ENCODE data around the gene RESF1. TPM values are rescaled to one million over a fixed set of nuclear protein-coding genes. Genes with fewer than 3 reads are reported as not detected.

RESF1 gene
- total RNA-seq, 2 donors from 2014 or later = 58.1 to 86.0 TPM

DNA sequence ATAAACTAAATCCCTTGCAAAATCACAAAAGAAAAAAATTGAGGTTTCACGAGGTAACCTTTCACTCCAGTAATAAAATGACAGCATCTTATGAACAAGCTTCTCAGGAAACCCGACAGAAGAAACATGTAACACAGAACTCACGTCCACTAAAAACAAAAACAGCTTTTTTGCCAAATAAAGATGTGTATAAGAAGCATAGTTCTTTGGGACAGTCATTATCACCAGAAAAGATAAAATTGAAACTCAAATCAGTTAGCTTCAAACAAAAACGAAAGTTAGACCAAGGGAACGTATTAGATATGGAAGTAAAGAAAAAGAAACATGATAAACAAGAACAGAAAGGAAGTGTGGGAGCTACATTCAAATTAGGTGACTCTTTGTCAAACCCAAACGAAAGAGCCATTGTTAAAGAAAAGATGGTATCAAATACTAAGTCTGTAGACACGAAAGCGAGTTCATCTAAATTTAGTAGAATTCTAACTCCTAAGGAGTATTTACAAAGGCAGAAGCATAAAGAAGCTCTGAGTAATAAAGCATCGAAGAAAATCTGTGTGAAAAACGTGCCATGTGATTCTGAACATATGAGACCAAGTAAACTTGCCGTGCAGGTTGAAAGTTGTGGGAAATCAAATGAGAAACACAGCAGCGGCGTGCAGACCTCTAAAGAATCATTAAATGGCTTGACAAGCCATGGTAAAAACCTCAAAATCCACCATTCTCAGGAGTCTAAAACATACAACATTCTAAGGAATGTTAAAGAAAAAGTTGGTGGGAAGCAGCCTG, 25.8 kb downstream of the RESF1 start:
- Mint-ChIP-seq H3K27ac (peak overlapping the region; percentile 30 to 71), H3K36me3 (peaks cover 70 to 93% of the 10 kb centered on the region in 2 donors), H3K9me3 (peaks cover 46 to 48% of the 10 kb centered on the region in 2 donors)
- ATAC-seq (peak in 1 of 2 donors; percentile 55), DNase-seq (ENCODE audit: low spot score in 2 of 2) (no peak)

DNA sequence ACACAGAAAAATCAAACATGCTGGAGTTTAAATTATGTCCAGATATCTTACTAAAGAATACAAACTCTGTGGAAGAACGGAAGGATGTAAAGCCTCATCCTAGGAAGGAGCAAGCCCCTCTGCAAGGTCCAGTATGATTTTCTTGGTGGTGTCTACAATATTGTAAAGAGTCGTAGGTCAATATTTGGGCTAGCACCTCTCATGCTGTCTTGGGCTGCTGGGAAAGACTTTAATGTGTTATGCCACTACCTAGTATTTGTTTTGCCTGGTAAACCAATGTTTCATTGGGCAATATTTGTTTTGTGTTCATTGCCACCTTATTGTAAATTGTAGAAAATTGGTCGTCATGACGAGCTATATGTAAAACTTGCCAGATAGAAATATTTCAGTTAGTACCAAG, 26.6 kb downstream of the RESF1 start:
- ATAC-seq (no peak), DNase-seq (ENCODE audit: low spot score in 2 of 2) (no peak)
- Mint-ChIP-seq H3K27ac (peak overlapping the region in 1 of 2 donors; percentile 71), H3K36me3 (peaks cover 76 to 97% of the 10 kb centered on the region in 2 donors), H3K9me3 (peaks cover 48 to 50% of the 10 kb centered on the region in 2 donors)

DNA sequence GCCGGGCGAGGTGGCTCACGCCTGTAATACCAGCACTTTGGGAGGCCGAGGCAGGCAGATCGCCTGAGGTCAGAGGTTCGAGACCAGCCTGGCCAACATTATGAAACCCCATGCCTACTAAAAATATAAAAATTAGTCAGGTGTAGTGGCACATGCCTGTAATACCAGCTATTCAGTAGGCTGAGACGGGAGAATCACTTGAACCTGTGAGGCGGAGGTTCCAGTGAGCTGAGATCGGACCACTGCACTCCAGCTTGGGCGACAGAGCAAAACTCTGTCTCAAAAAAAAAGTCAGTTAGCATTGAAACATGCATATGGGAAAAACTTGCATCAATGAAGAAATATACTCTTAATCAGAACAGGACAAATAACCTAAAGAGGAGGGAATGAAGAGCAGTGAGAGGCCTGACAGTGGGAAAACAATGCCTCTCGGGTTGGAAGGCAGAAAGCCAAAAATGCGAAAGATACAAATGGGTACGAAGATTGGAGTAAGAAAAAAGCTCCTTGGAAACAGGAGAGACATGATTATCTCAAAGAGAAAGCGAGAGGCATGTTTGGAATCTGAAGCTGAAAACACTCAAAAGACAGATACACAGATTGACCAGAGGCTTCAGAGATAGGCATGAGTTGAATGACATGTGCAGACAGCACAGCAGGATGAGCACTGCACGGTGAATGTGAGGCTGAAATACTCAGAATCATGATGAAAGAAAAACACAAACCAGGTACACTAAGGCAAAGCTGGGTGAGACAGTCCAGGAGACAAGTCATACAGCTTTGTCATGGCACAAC, 30.6 kb downstream of the RESF1 start:
- Mint-ChIP-seq H3K9me3 (peaks cover 19 to 28% of the 10 kb centered on the region in 2 donors), H3K36me3 (peaks cover 54 to 76% of the 10 kb centered on the region in 2 donors), H3K27ac (peak overlapping the region; percentile 5 to 74)
- peak; percentile 35 to 65 for ATAC-seq
- no peak for DNase-seq (ENCODE audit: low spot score in 2 of 2)

DNA sequence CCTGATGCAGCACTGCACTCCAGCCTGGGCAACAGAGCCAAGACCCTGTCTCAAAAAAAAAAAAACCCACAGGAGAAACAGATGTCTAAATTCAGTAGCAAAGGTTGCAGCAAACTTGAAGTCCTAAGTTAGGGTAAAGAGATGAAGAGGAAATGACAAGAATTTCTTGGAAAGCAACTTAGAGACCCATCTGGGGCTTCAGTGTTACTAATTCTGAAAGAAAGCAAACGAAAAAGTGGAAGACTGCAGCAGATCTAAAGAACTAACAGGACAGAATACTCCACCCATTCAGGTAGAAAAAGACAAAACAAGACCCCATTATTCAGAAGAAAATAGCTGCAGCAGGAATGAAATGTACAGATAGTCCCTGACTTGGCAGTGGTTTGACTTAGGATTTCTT, 31.9 kb downstream of the RESF1 start:
- H3K9me3 Mint-ChIP-seq = peaks cover 7 to 18% of the 10 kb centered on the region in 2 donors
- peak; percentile 58 to 80 for ATAC-seq
- peak overlapping the region; percentile 74 to 82 for H3K27ac Mint-ChIP-seq
- peaks cover 41 to 62% of the 10 kb centered on the region in 2 donors for H3K36me3 Mint-ChIP-seq
- no peak for DNase-seq (ENCODE audit: low spot score in 2 of 2)

DNA sequence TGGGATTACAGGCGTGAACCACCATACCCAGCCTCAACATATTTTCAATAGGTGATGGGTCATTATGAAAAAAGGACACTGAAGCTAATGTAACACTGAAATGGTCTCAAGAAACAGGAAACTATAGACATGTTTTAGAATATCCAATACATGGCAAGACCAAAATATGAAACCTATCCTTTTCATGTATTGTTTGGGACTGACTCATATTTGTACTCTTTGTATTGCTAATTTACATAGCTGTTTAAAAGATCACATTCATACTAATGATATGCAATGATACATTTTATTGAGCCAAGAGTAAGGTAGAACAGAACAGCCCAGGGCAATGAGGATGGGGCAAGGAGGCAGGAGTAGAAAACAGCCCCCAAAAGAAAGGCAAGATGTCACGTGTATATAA, 32.6 kb downstream of the RESF1 start:
- Mint-ChIP-seq H3K36me3 (peaks cover 34 to 55% of the 10 kb centered on the region in 2 donors), H3K27ac (peak overlapping the region; percentile 74 to 82), H3K9me3 (peaks cover 3 to 18% of the 10 kb centered on the region in 2 donors)
- DNase-seq (ENCODE audit: low spot score in 2 of 2) (no peak), ATAC-seq (peak; percentile 68 to 78)

DNA sequence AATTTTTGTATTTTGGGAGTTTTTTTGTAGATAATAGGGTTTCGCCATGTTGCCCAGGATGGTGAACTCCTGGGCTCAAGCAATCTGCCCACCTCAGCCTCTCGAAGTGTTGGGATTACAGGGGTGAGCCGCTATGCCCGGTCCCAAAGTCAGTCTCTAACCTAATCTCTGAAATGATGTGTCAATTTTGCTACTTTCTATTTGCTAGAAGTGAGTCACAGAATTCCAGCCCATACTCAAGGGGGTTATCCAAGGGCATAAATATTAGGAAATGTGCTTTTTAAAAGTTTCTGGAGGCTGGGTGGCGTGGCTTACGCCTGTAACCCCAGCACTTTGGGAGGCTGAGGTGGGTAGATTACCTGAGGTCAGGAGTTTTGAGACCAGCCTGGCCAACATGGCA, 40.5 kb downstream of the RESF1 start:
- Mint-ChIP-seq H3K27ac (no peak overlapping the region), H3K9me3 (peaks cover 0 to 4% of the 10 kb centered on the region in 2 donors), H3K36me3 (peaks cover 10 to 31% of the 10 kb centered on the region in 2 donors)
- DNase-seq (ENCODE audit: low spot score in 2 of 2) = no peak
- no peak for ATAC-seq

DNA sequence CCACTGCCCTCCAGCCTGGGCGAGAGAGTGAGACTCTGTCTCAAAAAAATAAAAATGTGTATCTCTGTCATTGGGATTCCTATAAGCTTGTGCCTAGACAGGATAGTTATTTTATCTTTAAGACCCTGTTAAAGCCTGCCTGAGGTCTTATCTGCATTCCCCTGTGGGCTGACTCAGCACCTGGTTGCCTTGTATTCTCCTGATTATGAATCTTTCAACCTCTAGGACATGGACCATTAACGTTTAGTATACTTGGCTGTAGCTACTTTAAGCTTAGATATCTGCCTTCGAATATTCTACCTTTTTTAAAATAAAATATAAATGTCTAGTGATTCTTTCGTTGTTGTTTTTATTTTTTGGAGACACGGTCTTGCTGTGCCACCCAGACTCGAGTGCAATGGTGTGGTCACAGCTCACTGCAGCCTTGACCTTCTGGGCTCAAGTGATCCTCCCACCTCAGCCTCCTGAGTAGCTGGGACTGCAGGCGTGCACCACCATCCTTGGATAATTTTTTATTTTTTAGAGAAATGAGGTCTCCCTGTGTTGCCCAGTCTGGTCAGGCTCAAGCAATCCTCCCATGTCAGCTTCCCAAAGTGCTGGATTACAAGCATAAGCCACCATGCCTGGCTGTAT, 41.3 kb downstream of the RESF1 start:
- DNase-seq (ENCODE audit: low spot score in 2 of 2) (no peak), ATAC-seq (no peak)
- Mint-ChIP-seq H3K9me3 (peaks cover 0 to 4% of the 10 kb centered on the region in 2 donors), H3K27ac (peak overlapping the region in 1 of 2 donors; percentile 44), H3K36me3 (peaks cover 10 to 31% of the 10 kb centered on the region in 2 donors)

DNA sequence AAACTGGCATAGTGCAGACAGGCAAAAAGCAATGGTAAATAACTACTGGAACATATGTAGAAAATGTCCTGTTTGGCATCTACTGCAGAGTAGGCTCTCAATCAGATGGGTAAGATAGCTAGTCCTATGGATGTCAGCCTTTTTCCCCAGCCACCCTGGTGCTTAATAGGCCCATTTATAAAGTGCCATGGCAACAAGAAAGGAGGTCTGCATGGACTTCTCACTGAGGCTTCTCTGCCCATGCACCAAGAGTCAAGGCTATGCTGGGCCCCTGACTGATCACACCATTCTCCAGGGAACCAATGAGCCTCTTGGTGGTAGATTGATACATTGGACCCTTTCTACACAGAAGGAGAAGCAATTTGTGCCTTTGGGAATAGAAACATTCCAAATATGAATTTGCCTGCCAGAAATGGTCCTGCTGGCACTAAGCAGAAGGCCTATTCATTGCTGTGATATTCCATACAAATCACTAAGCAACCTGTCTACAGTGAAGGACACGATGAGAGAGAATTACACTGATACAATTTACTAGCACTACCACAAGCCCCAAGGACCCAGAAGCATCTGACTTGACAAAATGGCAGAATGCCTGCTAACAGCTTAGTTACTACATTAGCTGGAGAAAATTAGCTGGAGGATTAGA, 43.8 kb downstream of the RESF1 start:
- DNase-seq (ENCODE audit: low spot score in 2 of 2) = no peak
- Mint-ChIP-seq H3K36me3 (peaks cover 10 to 28% of the 10 kb centered on the region in 2 donors), H3K27ac (peak overlapping the region in 1 of 2 donors; percentile 76), H3K9me3 (peaks cover 0 to 4% of the 10 kb centered on the region in 2 donors)
- no peak for ATAC-seq

DNA sequence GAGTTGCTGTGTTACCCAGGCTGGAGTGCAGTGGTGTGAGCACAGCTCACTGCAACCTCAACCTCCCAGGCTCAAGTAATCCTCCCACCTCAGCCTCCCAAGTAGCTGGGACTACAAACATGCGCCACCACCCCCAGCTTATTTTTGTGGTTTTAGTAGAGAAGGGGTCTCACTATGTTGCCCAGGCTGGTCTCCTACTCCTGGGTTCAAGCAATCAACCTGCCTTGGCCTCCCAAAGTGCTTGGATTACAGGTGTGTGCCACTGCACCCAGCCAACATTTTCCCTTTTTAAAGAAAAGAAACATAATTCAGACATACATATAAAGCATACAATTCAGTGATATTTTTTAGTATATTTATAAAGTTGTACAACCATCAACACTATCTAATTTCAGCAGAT, 44.4 kb downstream of the RESF1 start:
- Mint-ChIP-seq H3K27ac (no peak overlapping the region), H3K36me3 (peaks cover 10 to 24% of the 10 kb centered on the region in 2 donors), H3K9me3 (peaks cover 0 to 4% of the 10 kb centered on the region in 2 donors)
- ATAC-seq (no peak), DNase-seq (ENCODE audit: low spot score in 2 of 2) (no peak)

DNA sequence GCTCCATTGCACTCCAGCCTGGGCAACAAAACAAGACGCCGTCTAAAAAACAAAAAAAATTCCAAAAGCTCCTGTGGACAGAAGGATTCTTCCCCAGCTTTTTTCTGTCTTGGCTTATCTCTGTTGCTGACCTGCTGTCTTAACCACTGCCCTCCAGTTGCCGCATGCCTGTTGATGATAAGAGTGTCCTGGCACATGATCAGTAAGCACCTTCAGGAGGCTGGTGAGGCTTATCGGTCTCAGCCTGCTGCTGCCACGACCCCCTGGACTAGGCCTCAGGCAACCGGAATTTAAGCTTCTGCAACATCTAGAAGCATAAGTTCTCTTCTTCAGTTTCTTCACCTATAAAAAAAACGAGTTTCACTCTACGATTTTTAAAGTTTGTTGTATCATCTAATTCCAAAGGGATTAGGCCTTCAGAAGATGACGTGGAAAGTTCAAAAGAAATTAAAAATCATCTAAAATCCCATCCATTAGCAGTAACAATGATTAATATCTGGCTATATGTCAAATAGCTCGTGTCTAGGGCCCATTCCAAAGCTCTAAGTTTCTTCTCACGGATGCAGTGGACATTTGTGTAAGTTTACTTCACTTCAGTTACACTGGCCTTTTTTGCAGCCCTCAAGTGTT, 46.4 kb downstream of the RESF1 start:
- no peak for ATAC-seq
- DNase-seq (ENCODE audit: low spot score in 2 of 2) = no peak
- Mint-ChIP-seq H3K27ac (no peak overlapping the region), H3K36me3 (peaks cover 5 to 10% of the 10 kb centered on the region in 2 donors), H3K9me3 (peaks cover 0 to 4% of the 10 kb centered on the region in 2 donors)

Other genes with a start within 250 kb of the RESF1 start
- gene AMN1, start 230.4 kb upstream of the RESF1 start, total RNA-seq = 10 to 100 TPM in 1 of 2 donors, 1 to 10 TPM in 1; 4.8 to 18.8 TPM
- 10 to 100 TPM; 15.1 to 18.4 TPM for gene BICD1, start 147.4 kb downstream of the RESF1 start, total RNA-seq